Thyroid gland (tissue), 4 donors: ENCODE results near the gene ZNF607. TPM values are rescaled to one million over a fixed set of nuclear protein-coding genes. Genes with fewer than 3 reads are reported as not detected.
"Not testable (repeated sequence)": the region's sequence is repeated elsewhere in the genome, so short reads cannot be mapped to it uniquely, and the experiment has no call there.

ENCODE experiments used
- DNase-seq, 2 donors: peaks; one replicate each; pipeline ENCODE4 v3.0.0-alpha.2; 2019
- H3K27ac ChIP-seq, 3 donors: fragments of 200-600 bp; sonication (generic); 1 replicate in 2 of 3; 2 replicates in 1 of 3; pipeline ENCODE4 v1.5.1; 2016 to 2019; ENCODE audit warnings: mild to moderate bottlenecking in 1 of 3, moderate library complexity in 1 of 3
- H3K27me3 ChIP-seq: fragments of 200-600 bp; sonication (generic); one replicate; pipeline ENCODE4 v1.5.1; 2019
- H3K36me3 ChIP-seq, 2 donors: fragments of 200-600 bp; sonication (generic); one replicate each; pipeline ENCODE4 v1.5.1; 2016 to 2019
- H3K4me1 ChIP-seq, 2 donors: fragments of 200-600 bp; sonication (generic); one replicate each; pipeline ENCODE4 v1.5.1; 2017 to 2019
- H3K4me3 ChIP-seq, 3 donors: fragments of 200-600 bp; sonication (generic); replicated peaks in 1 of 3; 1 replicate in 2 of 3; 2 replicates in 1 of 3; pipeline ENCODE4 v1.5.1; 2016; ENCODE audit warnings: mild to moderate bottlenecking in 1 of 3
- H3K9me3 ChIP-seq: fragments of 200-600 bp; sonication (generic); one replicate; pipeline ENCODE4 v1.5.1; 2017
- CTCF ChIP-seq, 6 experiments: fragments of 200-600 bp in 3 of 6; fragments of 450-650 bp in 3 of 6; sonication (generic) in 3 of 6; IDR thresholded peaks; one replicate each; pipeline ENCODE4 v1.5.1; 2016 to 2019; ENCODE audit warnings: antibody characterized with exemption in 6 of 6, mild to moderate bottlenecking in 2 of 6, inconsistent platforms in 1 of 6, moderate library complexity in 1 of 6
- POLR2A ChIP-seq, 2 donors: fragments of 450-650 bp; IDR thresholded peaks; one replicate each; pipeline ENCODE4 v1.6.1; 2017; ENCODE audit warnings: antibody characterized with exemption in 2 of 2, mild to moderate bottlenecking in 2 of 2, moderate library complexity in 1 of 2
- WGBS, 2 donors: methylation state at CpG; one replicate each; pipeline ENCODE4 v1.1.5; 2017; 5-methylcytosine and 5-hydroxymethylcytosine counted together
- intact Hi-C: fragments of 100-400 bp; cut with DNase I; formaldehyde crosslinking; loops from one replicate; pipeline ENCODE4 v1.15.1; 2023
- total RNA-seq, 4 donors: library from RNA; depleted of rRNA; stranded (reverse); fragments of >200 nt; gene quantifications; one replicate each; pipeline ENCODE4 v1.2.3, GENCODE V29; 2016

The ZNF607 gene
- 10 to 100 TPM in 3 of 4 donors, 1 to 10 TPM in 1; 8.0 to 15.8 (median 11.1) TPM for total RNA-seq

- Histone ChIP-seq H3K4me3 (peak within 1 kb of the TSS; percentile 40 to 96 (median 77)), H3K9me3 (no peaks in the 10 kb centered on the region), H3K27ac (peak within 1 kb of the TSS; percentile 23 to 81 (median 71)), H3K27me3 (no peaks in the 10 kb centered on the region), H3K36me3 (no peaks in the 10 kb centered on the region), H3K4me1 (peaks cover 11 to 13% of the 10 kb centered on the region in 2 donors)
- intact Hi-C loops: no loop called here
- WGBS, 2 donors: 1% methylated on average over 18 to 28 of the region's 54 CpGs
- peak; percentile 93 to 95 for DNase-seq
- TF ChIP-seq POLR2A (IDR thresholded peaks at IDR 0.05): peak in 1 of 2 donors; percentile 84
- peak in 5 of 6 experiments; percentile 44 to 80 (median 73) for TF ChIP-seq CTCF (IDR thresholded peaks at IDR 0.05)
Measured at GRCh38 chr19:37719111-37719926, at the start of gene ZNF607. TSS of gene ZNF607 (minus strand) at chr19:37719761. CDS start at chr19:37711618, 8,143 bp downstream.

GRCh38 chr19:37763488-37763887 lies 43.9 kb upstream of the ZNF607 start:
- no peaks in the 10 kb centered on the region for H3K9me3 ChIP-seq
- H3K4me3 ChIP-seq: no peak overlapping the region
- TF ChIP-seq POLR2A (IDR thresholded peaks at IDR 0.05): no peak
- no peak for TF ChIP-seq CTCF (IDR thresholded peaks at IDR 0.05)
- 96 to 98% methylated on average over 1 of the region's 1 CpG for WGBS, 2 donors
- H3K4me1 ChIP-seq: no peaks in the 10 kb centered on the region
- H3K27ac ChIP-seq: no peak overlapping the region
- DNase-seq: no peak
- H3K27me3 ChIP-seq: no peaks in the 10 kb centered on the region
- intact Hi-C loops: no loop called here
- H3K36me3 ChIP-seq: peaks cover 7 to 18% of the 10 kb centered on the region in 2 donors

- 99 to 100% methylated on average over 4 of the region's 4 CpGs for WGBS, 2 donors
- H3K27ac ChIP-seq, H3K36me3 ChIP-seq, H3K9me3 ChIP-seq, H3K4me3 ChIP-seq, intact Hi-C loops, H3K27me3 ChIP-seq, H3K4me1 ChIP-seq, DNase-seq: not testable (repeated sequence)
Measured at GRCh38 chr19:37757683-37758082, 38.1 kb upstream of the ZNF607 start.

- intact Hi-C loops: no loop called here
- TF ChIP-seq POLR2A (IDR thresholded peaks at IDR 0.05): no peak
- TF ChIP-seq CTCF (IDR thresholded peaks at IDR 0.05): no peak
- H3K4me3 ChIP-seq: no peak overlapping the region
- no peak for DNase-seq
- 79% methylated on average over 5 of the region's 5 CpGs for WGBS, 2 donors
- peaks cover 16 to 18% of the 10 kb centered on the region in 2 donors for H3K36me3 ChIP-seq
- no peaks in the 10 kb centered on the region for H3K9me3 ChIP-seq
- no peaks in the 10 kb centered on the region for H3K4me1 ChIP-seq
- no peak overlapping the region for H3K27ac ChIP-seq
- H3K27me3 ChIP-seq: no peaks in the 10 kb centered on the region
Measured at GRCh38 chr19:37738371-37738770, 18.8 kb upstream of the ZNF607 start.

DNA sequence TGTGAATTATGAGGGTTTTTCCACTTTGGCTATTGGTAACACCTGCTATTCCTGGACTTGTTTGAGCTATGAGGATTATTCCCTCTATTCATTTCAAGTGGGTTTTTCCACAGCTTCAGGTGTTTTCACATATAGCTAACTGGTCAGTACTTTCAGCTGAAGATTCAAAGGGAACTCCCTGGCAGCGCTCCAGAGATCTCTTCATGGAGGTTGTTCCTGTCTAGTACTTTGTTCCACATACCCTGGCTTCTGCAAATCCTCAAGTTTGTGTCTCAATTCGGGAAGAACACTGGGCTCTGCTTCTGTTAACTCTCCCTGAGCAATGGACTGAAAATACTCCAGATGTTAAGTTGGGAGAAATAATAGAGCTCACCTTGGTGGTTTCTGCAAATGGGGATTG lies 5.6 kb upstream of the ZNF607 start:
- WGBS, 2 donors: 54 to 63% methylated on average over 2 of the region's 2 CpGs
- Histone ChIP-seq H3K4me3 (no peak overlapping the region), H3K27me3 (no peaks in the 10 kb centered on the region), H3K9me3 (no peaks in the 10 kb centered on the region), H3K36me3 (no peaks in the 10 kb centered on the region), H3K4me1 (no peaks in the 10 kb centered on the region), H3K27ac (no peak overlapping the region)
- peak; percentile 68 to 74 for DNase-seq
- no peak for TF ChIP-seq CTCF (IDR thresholded peaks at IDR 0.05)
- no peak for TF ChIP-seq POLR2A (IDR thresholded peaks at IDR 0.05)
- intact Hi-C loops: no loop called here
